GM19324 (cell line): ENCODE results near the gene RFC1.

Experiments
- ATAC-seq: cut with Tn5 transposase; IDR thresholded peaks from one replicate; pipeline ENCODE4 v1.9.1; 2021; ENCODE audit warnings: mild to moderate bottlenecking, moderate library complexity; ENCODE audit not compliant: unreplicated experiment, low FRiP score

RFC1 gene

DNA sequence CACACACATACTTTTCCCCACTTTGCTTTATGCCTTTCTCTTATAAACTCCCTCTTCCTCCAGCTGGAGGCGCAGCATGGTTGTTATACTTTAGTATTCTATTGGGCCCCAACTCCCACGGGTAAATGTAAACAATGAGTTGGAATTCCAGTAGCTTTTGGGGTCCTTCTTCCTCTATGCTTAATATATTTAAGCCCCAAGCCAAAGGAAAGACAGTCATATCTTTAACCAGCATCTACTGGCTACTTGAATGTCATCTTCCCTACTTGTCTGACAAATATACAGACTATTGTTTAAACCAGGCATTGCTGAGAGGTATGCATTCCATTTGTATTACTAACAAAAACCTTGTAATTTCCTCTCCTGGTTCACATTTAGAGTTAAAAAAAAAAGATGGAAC, 110.9 kb downstream of the RFC1 start:
- ATAC-seq, result no peak

DNA sequence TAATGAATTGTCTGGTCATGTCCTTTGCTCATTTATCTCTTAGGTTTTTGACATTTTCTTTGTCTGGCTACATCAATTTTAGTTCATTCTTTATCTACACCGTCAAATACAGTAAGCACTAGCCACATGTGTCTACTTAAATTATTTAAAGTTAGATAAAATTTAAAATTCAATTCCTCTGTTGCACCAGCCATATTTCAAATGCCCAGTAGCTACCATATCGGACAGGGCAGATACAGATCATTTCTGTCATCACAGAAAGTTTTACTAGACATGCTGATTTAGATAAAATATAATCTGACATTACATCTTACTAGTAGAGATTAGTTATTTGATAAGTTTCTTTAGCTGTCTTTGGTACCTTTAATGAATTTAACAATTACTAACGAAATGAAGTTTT, 122.7 kb downstream of the RFC1 start:
- ATAC-seq, result no peak
